GM21825 (cell line): ENCODE results near the gene ACCSL.

Source experiments
- ATAC-seq: cut with Tn5 transposase; IDR thresholded peaks from one replicate; pipeline ENCODE4 v1.9.1; 2021; ENCODE audit warnings: mild to moderate bottlenecking, moderate library complexity; ENCODE audit not compliant: unreplicated experiment

The ACCSL gene

GRCh38 chr11:44047931-44048431, at the start of gene ACCSL:
Gene ACCSL (plus strand): TSS chr11:44047981. CDS start chr11:44048037, 56 bp downstream.
- ATAC-seq = no peak

- ATAC-seq = no peak
These were observed 49.5 kb upstream of the ACCSL start for GRCh38 chr11:43998308-43998707.

GRCh38 chr11:44000731-44001130, 47.0 kb upstream of the ACCSL start:
- ATAC-seq = no peak

- no peak for ATAC-seq
These were observed 45.3 kb upstream of the ACCSL start for GRCh38 chr11:44002191-44003093.

- no peak for ATAC-seq
These were observed 43.9 kb upstream of the ACCSL start for GRCh38 chr11:44003736-44004451.

- ATAC-seq = no peak
These were observed 43.2 kb upstream of the ACCSL start for GRCh38 chr11:44004452-44005062.

GRCh38 chr11:44005063-44005701, 42.6 kb upstream of the ACCSL start:
- ATAC-seq = no peak

GRCh38 chr11:44005956-44006355, 41.8 kb upstream of the ACCSL start:
- no peak for ATAC-seq

- ATAC-seq = no peak
These were observed 40.8 kb upstream of the ACCSL start for GRCh38 chr11:44006917-44007361.

- no peak for ATAC-seq
These were observed 40.2 kb upstream of the ACCSL start for GRCh38 chr11:44007481-44008087.

- ATAC-seq = no peak
These were observed 39.7 kb upstream of the ACCSL start for GRCh38 chr11:44008088-44008501.

GRCh38 chr11:44008698-44009097, 39.1 kb upstream of the ACCSL start:
- no peak for ATAC-seq

- ATAC-seq = no peak
These were observed 37.0 kb upstream of the ACCSL start for GRCh38 chr11:44010789-44011251.

- no peak for ATAC-seq
These were observed 36.0 kb upstream of the ACCSL start for GRCh38 chr11:44011797-44012196.

GRCh38 chr11:44014968-44015623, 32.7 kb upstream of the ACCSL start:
- ATAC-seq = no peak

GRCh38 chr11:44015624-44016007, 32.2 kb upstream of the ACCSL start:
- ATAC-seq = no peak

- ATAC-seq = no peak
These were observed 31.6 kb upstream of the ACCSL start for GRCh38 chr11:44016131-44016530.

GRCh38 chr11:44016546-44017442, 31.0 kb upstream of the ACCSL start:
- no peak for ATAC-seq
